ENCODE measurements around the gene OMP.

DNA sequence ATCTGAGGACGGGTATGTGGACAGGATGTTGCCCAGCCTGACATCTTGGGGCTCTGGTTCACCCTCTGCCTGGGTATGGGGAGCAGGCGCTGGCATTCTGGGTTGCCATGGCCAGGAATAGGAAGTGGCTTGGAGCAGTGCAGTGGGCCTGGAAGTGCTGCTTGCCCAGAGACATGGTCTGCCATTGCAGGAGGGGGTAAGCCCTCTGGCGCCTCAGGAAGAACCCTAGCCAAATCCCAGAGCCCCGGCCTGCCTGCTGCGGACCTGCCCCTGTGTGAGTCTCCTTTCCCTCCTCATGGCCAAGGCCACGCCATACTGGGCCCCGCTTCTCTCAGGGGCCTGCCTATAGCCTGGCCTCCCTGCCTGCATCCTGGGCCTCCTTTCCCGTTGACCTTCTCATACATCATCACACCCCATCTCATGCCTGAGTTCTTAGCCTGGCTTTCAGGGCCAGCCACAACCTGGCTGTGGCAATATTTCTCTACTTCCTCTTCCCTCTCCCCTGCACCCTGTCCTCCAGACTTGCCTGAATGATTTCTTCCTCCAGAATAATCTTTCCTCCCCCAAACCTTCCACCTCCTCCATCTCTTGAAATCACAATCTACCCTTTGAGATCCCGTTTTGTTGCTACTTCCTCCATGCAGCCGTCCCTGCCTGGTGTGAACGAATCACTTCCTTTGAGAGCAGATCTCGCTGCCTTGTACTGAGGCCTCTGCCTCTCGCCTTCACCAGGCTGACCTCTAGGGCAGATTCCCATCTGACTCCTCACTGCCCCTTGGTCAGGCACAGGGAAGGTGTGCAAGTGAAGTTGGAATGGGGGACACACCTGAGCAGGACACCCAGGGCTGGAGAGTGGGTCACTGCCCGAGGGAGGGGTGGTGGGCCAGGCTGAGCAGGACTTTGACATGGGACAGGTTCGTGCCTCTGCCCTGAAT is 30.7 kb upstream of the OMP start:
- TF ChIP-seq, protein P1, sequence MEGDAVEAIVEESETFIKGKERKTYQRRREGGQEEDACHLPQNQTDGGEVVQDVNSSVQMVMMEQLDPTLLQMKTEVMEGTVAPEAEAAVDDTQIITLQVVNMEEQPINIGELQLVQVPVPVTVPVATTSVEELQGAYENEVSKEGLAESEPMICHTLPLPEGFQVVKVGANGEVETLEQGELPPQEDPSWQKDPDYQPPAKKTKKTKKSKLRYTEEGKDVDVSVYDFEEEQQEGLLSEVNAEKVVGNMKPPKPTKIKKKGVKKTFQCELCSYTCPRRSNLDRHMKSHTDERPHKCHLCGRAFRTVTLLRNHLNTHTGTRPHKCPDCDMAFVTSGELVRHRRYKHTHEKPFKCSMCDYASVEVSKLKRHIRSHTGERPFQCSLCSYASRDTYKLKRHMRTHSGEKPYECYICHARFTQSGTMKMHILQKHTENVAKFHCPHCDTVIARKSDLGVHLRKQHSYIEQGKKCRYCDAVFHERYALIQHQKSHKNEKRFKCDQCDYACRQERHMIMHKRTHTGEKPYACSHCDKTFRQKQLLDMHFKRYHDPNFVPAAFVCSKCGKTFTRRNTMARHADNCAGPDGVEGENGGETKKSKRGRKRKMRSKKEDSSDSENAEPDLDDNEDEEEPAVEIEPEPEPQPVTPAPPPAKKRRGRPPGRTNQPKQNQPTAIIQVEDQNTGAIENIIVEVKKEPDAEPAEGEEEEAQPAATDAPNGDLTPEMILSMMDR (conservative IDR thresholded peaks at IDR 0.05; ENCODE audit: low read length), result no peak
- no peak for TF ChIP-seq EZH2phosphoT487 (IDR thresholded peaks at IDR 0.05; ENCODE audit: borderline replicate concordance, low read depth, low read length)

Data from OCI-LY7 (cell line).